Prostate gland (tissue), 2 donors: Measurements from ENCODE around the gene RRAS. TPM values are rescaled to one million over a fixed set of nuclear protein-coding genes. Genes with fewer than 3 reads are reported as not detected.

Source experiments
- DNase-seq: peaks from one replicate; pipeline ENCODE4 v3.0.0-alpha.2; 2019; ENCODE audit warnings: low spot score
- H3K27ac ChIP-seq, 2 donors: fragments of 200-600 bp; sonication (generic); 2 replicates each; pipeline ENCODE4 v1.5.1; 2017 to 2019
- H3K27me3 ChIP-seq: fragments of 200-600 bp; sonication (generic); replicated peaks from 2 replicates; pipeline ENCODE4 v1.5.1; 2019; ENCODE audit not compliant: insufficient read depth
- H3K36me3 ChIP-seq, 2 donors: fragments of 200-600 bp; sonication (generic); 1 replicate in 1 of 2; 2 replicates in 1 of 2; pipeline versions ENCODE4 v1.5.1 to v1.8.1; 2017 to 2019
- H3K4me1 ChIP-seq: fragments of 200-600 bp; sonication (generic); replicated peaks from 2 replicates; pipeline ENCODE4 v1.5.1; 2019
- H3K4me3 ChIP-seq, 2 donors: fragments of 200-600 bp; sonication (generic); 2 replicates each; pipeline ENCODE4 v1.5.1; 2017 to 2019
- H3K9me3 ChIP-seq: fragments of 200-600 bp; sonication (generic); 2 replicates; pipeline ENCODE4 v1.5.1; 2017
- POLR2A ChIP-seq: fragments of 450-650 bp; IDR thresholded peaks from one replicate; pipeline ENCODE4 v1.6.1; 2016; ENCODE audit warnings: antibody characterized with exemption, mild to moderate bottlenecking
- POLR2AphosphoS5 ChIP-seq: sonication (generic); formaldehyde crosslinking; IDR thresholded peaks from one replicate; pipeline ENCODE4 v1.6.1; 2017; ENCODE audit warnings: antibody characterized with exemption
- WGBS: methylation state at CpG from one replicate; pipeline ENCODE4 v1.1.5; 2018; 5-methylcytosine and 5-hydroxymethylcytosine counted together
- intact Hi-C: fragments of 100-400 bp; cut with DNase I; formaldehyde crosslinking; loops from one replicate; pipeline ENCODE4 v1.14.2; 2022
- total RNA-seq, 2 donors: library from RNA; depleted of rRNA; stranded (reverse); fragments of >200 nt; gene quantifications; one replicate each; pipeline ENCODE4 v1.1.0, GENCODE V29; 2016
- TF ChIP-seq, protein P1 (sequence below), 4 experiments: fragments of 200-600 bp in 2 of 4; fragments of 450-650 bp in 2 of 4; sonication (generic) in 2 of 4; IDR thresholded peaks; 1 replicate in 3 of 4; 2 replicates in 1 of 4; pipeline ENCODE4 v1.5.1; 2016 to 2019; ENCODE audit warnings: antibody characterized with exemption in 4 of 4, mild to moderate bottlenecking in 2 of 4, moderate library complexity in 2 of 4

RRAS gene
- total RNA-seq, 2 donors from 2014 or later, result 59.1 to 72.3 TPM

DNA sequence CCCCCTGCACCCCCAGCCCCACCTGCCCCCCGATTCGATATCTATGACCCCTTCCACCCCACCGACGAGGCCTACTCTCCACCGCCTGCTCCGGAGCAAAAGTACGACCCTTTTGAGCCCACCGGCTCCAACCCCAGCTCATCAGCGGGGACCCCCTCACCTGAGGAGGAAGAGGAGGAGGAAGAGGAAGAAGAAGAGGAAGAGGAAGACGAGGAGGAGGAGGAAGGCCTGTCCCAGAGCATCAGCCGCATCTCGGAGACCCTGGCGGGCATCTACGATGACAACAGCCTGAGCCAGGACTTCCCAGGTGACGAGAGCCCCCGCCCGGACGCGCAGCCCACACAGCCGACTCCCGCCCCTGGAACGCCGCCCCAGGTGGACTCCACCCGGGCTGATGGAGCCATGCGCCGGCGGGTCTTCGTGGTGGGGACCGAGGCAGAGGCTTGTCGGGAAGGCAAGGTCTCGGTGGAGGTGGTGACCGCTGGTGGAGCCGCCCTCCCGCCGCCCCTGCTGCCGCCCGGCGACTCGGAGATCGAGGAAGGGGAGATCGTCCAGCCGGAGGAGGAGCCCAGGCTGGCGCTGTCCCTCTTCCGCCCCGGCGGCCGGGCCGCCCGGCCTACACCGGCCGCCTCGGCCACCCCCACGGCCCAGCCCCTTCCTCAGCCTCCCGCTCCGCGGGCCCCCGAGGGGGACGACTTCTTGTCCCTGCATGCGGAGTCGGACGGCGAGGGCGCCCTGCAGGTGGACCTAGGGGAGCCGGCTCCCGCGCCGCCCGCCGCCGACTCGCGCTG lies 11.3 kb upstream of the RRAS start:
- intact Hi-C loops, result no loop called here
- Histone ChIP-seq H3K27me3 (no peaks in the 10 kb centered on the region), H3K36me3 (peaks cover 25 to 36% of the 10 kb centered on the region in 2 donors), H3K4me3 (no peak overlapping the region), H3K27ac (no peak overlapping the region), H3K9me3 (no peaks in the 10 kb centered on the region), H3K4me1 (no peaks in the 10 kb centered on the region)
- no peak for DNase-seq
- TF ChIP-seq POLR2AphosphoS5, result no peak
- TF ChIP-seq, protein P1, sequence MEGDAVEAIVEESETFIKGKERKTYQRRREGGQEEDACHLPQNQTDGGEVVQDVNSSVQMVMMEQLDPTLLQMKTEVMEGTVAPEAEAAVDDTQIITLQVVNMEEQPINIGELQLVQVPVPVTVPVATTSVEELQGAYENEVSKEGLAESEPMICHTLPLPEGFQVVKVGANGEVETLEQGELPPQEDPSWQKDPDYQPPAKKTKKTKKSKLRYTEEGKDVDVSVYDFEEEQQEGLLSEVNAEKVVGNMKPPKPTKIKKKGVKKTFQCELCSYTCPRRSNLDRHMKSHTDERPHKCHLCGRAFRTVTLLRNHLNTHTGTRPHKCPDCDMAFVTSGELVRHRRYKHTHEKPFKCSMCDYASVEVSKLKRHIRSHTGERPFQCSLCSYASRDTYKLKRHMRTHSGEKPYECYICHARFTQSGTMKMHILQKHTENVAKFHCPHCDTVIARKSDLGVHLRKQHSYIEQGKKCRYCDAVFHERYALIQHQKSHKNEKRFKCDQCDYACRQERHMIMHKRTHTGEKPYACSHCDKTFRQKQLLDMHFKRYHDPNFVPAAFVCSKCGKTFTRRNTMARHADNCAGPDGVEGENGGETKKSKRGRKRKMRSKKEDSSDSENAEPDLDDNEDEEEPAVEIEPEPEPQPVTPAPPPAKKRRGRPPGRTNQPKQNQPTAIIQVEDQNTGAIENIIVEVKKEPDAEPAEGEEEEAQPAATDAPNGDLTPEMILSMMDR (IDR thresholded peaks at IDR 0.05), result no peak
- TF ChIP-seq POLR2A, result no peak
- 95% methylated on average over 64 of the region's 72 CpGs for WGBS

DNA sequence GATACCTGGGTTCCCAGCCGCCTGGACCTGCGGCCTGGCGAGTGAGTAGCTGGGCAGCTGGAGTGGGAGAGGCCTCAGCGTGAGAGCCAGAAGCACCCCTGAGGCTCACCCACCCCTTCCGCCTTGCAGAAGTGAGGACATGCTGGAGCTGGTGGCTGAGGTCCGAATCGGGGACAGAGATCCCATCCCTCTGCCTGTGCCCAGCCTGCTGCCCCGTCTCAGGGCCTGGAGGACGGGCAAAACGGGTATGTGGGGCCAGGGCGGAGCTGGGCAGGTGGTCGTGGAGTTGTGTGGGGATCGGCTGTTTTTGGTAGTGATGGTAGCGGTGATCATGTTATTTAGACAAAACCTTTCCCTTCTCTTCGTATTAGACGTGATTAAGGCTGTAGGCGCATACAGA lies 6.6 kb upstream of the RRAS start:
- peaks cover 4 to 12% of the 10 kb centered on the region in 2 donors for H3K36me3 ChIP-seq
- TF ChIP-seq, protein P1 (IDR thresholded peaks at IDR 0.05), result no peak
- TF ChIP-seq POLR2A, result no peak
- no peak for TF ChIP-seq POLR2AphosphoS5

DNA sequence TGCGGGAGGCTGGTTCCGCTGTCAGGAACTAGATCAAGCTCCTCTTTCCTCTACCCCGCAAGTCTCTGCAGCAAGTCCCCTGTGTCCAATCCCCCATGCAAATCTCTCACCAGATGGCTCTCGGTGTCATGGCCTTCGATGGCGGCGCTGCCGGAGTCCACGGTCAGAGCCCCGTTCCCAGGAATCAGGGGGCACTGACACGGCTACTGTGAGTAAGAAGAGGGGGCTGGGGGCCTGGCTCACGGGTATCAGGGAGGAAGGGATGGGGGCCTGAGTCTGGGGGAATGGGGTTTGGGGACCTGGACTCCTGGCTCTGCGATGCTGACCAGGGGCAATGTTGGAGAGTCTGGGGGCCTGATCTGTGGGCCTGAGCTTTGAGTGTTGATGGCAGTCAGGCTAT lies 6.1 kb upstream of the RRAS start:
- peaks cover 4 to 6% of the 10 kb centered on the region in 2 donors for H3K36me3 ChIP-seq
- intact Hi-C loops, result no loop called here
- DNase-seq, result no peak
- WGBS, result 89% methylated on average over 13 of the region's 13 CpGs
- H3K4me1 ChIP-seq, result peaks cover 13% of the 10 kb centered on the region
- H3K4me3 ChIP-seq, result no peak overlapping the region
- H3K9me3 ChIP-seq, result no peaks in the 10 kb centered on the region
- no peaks in the 10 kb centered on the region for H3K27me3 ChIP-seq
- H3K27ac ChIP-seq, result no peak overlapping the region
- no peak for TF ChIP-seq POLR2A
- TF ChIP-seq POLR2AphosphoS5, result no peak
- TF ChIP-seq, protein P1 (IDR thresholded peaks at IDR 0.05), result no peak

More for the DNA sequence above, 6.6 kb upstream of the RRAS start:
- Histone ChIP-seq H3K27me3 (no peaks in the 10 kb centered on the region), H3K9me3 (no peaks in the 10 kb centered on the region), H3K4me3 (no peak overlapping the region), H3K4me1 (peaks cover 13% of the 10 kb centered on the region), H3K27ac (no peak overlapping the region)
- DNase-seq, result no peak
- intact Hi-C loops, result no loop called here
- 93% methylated on average over 17 of the region's 17 CpGs for WGBS

DNA sequence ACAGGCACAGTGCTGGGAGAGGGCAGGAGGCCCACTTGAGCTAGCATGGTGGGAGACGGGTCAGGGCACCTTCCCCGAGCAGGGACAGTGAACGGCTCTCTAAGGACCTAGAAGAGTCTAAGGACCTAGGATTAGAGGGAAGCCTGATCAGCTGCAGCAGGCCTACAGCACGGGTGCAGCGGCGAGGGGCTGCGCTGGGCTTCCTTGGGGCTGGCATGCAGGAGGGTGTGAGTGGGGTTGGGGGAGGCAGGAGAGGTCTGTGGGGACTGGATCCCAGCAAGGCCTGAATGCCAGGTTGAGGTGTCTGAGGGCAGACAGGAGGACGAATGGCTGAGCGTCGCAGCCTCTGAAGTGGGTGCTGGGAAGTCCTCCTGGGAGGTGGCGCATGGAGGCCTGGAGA lies 5.6 kb upstream of the RRAS start:
- H3K27ac ChIP-seq, result no peak overlapping the region
- H3K36me3 ChIP-seq, result peaks cover 3 to 6% of the 10 kb centered on the region in 2 donors
- H3K4me1 ChIP-seq, result peaks cover 13% of the 10 kb centered on the region
- H3K27me3 ChIP-seq, result no peaks in the 10 kb centered on the region
- 84% methylated on average over 11 of the region's 11 CpGs for WGBS
- no peaks in the 10 kb centered on the region for H3K9me3 ChIP-seq
- intact Hi-C loops, result no loop called here
- no peak overlapping the region for H3K4me3 ChIP-seq
- no peak for DNase-seq
- TF ChIP-seq POLR2AphosphoS5 (no peak), POLR2A (no peak)
- TF ChIP-seq, protein P1 (IDR thresholded peaks at IDR 0.05), result no peak

DNA sequence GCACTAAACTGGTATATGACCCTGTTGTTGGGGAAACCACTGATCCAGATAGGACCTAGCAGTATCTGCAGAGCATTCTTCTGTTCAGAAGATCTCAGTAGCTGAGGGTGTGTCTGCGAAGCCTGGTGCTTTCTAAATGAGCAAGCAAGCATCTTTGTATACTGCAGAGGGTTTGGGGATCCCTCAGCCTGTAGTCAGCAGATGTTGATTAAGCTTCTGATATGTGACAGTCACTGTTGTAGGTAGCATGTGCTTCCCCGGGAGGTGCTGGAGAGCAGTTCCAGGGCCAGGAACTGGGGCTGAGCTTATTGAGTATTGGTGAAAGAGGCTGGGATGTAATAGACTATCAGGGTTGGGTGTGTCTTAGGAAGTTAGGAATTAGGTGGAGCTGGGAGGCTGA lies 3.5 kb upstream of the RRAS start:
- Histone ChIP-seq H3K4me3 (no peak overlapping the region), H3K27me3 (no peaks in the 10 kb centered on the region), H3K27ac (no peak overlapping the region), H3K4me1 (peaks cover 18% of the 10 kb centered on the region), H3K36me3 (peaks cover 0 to 6% of the 10 kb centered on the region in 2 donors), H3K9me3 (no peaks in the 10 kb centered on the region)
- TF ChIP-seq, protein P1 (IDR thresholded peaks at IDR 0.05), result no peak
- TF ChIP-seq POLR2A (no peak), POLR2AphosphoS5 (no peak)
- intact Hi-C loops, result loop anchor here (2.0 kb wide), 1 partner anchor 33 kb away; the partner anchor contains the start of gene PRMT1
- DNase-seq, result no peak
- WGBS, result 63% methylated on average over 2 of the region's 2 CpGs
